Measurements from ENCODE around the gene PPP1R14B.

DNA sequence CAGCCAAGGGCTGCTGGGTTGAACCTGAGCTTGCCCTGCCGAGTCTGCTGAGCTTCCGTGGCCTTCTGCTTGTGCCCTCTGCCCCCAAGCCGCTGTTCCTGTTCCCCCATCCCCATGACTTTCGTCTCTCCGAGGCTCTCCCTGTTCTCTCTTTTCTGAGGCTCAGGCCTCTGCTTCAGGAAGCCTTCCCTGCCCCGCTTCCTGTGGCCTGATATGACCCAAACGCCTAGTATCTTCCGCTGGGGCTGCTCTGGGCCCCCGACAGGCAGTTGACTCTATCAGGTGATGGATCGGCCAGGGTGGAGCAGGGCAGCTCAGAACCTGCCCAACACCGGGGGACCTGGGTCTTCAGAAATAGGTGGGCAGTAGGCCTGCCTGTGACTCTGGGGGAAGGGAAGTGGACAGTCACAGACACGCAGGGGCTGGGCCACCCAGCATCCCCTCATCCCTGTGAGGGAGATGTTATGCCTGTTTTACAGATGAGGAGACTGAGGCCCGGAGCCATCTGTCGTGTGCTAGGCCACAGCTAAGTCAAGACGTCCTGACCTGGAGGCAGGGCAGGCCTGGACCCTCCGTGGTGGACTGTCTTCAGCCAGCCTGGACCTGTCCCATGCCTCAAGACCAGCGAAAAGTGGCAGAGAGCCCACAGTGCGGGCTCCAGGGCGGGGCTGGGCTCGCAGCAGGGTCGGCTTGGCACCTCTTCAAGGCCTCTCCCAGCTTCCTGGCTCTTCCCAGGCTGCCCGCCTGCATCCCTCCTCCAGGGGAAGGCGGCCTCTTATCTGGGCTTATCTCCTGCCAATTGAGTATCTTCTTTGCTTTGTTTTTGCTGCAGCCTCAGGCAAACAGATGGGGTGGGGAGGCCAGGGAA lies 21.5 kb upstream of the PPP1R14B start:
- TF ChIP-seq, protein P1, sequence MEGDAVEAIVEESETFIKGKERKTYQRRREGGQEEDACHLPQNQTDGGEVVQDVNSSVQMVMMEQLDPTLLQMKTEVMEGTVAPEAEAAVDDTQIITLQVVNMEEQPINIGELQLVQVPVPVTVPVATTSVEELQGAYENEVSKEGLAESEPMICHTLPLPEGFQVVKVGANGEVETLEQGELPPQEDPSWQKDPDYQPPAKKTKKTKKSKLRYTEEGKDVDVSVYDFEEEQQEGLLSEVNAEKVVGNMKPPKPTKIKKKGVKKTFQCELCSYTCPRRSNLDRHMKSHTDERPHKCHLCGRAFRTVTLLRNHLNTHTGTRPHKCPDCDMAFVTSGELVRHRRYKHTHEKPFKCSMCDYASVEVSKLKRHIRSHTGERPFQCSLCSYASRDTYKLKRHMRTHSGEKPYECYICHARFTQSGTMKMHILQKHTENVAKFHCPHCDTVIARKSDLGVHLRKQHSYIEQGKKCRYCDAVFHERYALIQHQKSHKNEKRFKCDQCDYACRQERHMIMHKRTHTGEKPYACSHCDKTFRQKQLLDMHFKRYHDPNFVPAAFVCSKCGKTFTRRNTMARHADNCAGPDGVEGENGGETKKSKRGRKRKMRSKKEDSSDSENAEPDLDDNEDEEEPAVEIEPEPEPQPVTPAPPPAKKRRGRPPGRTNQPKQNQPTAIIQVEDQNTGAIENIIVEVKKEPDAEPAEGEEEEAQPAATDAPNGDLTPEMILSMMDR (IDR thresholded peaks at IDR 0.05), result peak in 1 of 3 donors; percentile 18
- TF ChIP-seq POLR2A (IDR thresholded peaks at IDR 0.05), result no peak
- no peak for TF ChIP-seq EP300 (IDR thresholded peaks at IDR 0.05)

All from ovary (tissue), 3 donors.